Prostate gland (tissue), 2 donors: ENCODE measurements around the gene ARMS2.

ENCODE experiments used
- CTCF ChIP-seq, 4 experiments: fragments of 200-600 bp in 2 of 4; fragments of 450-650 bp in 2 of 4; sonication (generic) in 2 of 4; IDR thresholded peaks; 1 replicate in 3 of 4; 2 replicates in 1 of 4; pipeline ENCODE4 v1.5.1; 2016 to 2019; ENCODE audit warnings: antibody characterized with exemption in 4 of 4, mild to moderate bottlenecking in 2 of 4, moderate library complexity in 2 of 4
- POLR2A ChIP-seq: fragments of 450-650 bp; IDR thresholded peaks from one replicate; pipeline ENCODE4 v1.6.1; 2016; ENCODE audit warnings: antibody characterized with exemption, mild to moderate bottlenecking

- TF ChIP-seq CTCF (IDR thresholded peaks at IDR 0.05), result no peak
- no peak for TF ChIP-seq POLR2A
Measured at GRCh38 chr10:122420624-122421007, 33.8 kb upstream of the ARMS2 start.
